ENCODE measurements around the gene UTP14C.
"Not testable (repeated sequence)": the region's sequence is repeated elsewhere in the genome, so short reads cannot be mapped to it uniquely, and the experiment has no call there.

The UTP14C gene

GRCh38 chr13:52004511-52005170 lies 19.9 kb upstream of the UTP14C start:
- DNase-seq (ENCODE audit: low spot score) = no peak

- DNase-seq (ENCODE audit: low spot score) = no peak
Observed at GRCh38 chr13:52005841-52006522, 18.5 kb upstream of the UTP14C start.

GRCh38 chr13:52006523-52007245 lies 17.8 kb upstream of the UTP14C start:
- no peak for DNase-seq (ENCODE audit: low spot score)

GRCh38 chr13:52009946-52010345 lies 14.5 kb upstream of the UTP14C start:
- no peak for DNase-seq (ENCODE audit: low spot score)

GRCh38 chr13:52010890-52011631 lies 13.4 kb upstream of the UTP14C start, which contains the start of gene ATP7B:
ATP7B (minus strand) TSS chr13:52011450; CDS start chr13:52011337, 113 bp downstream.
- DNase-seq (ENCODE audit: low spot score) = peak; percentile 39

- peak; percentile 99 for DNase-seq (ENCODE audit: low spot score)
Observed at GRCh38 chr13:52011632-52012511, 12.6 kb upstream of the UTP14C start, which contains the start of gene ALG11. ALG11 (plus strand) TSS chr13:52012398; CDS start chr13:52012419, 21 bp downstream.

- DNase-seq (ENCODE audit: low spot score) = no peak
Observed at GRCh38 chr13:52012512-52012836, 12.0 kb upstream of the UTP14C start.

- DNase-seq (ENCODE audit: low spot score) = no peak
Observed at GRCh38 chr13:52016296-52016695, 8.2 kb upstream of the UTP14C start.

- no peak for DNase-seq (ENCODE audit: low spot score)
Observed at GRCh38 chr13:52020191-52020590, 4.3 kb upstream of the UTP14C start.

GRCh38 chr13:52022356-52022755 lies 2.1 kb upstream of the UTP14C start:
- no peak for DNase-seq (ENCODE audit: low spot score)

- no peak for DNase-seq (ENCODE audit: low spot score)
Observed at GRCh38 chr13:52025475-52026245, 1.2 kb downstream of the UTP14C start.

- DNase-seq (ENCODE audit: low spot score) = no peak
Observed at GRCh38 chr13:52026246-52026626, 1.7 kb downstream of the UTP14C start.

GRCh38 chr13:52027832-52028231 lies 3.3 kb downstream of the UTP14C start:
- no peak for DNase-seq (ENCODE audit: low spot score)

- DNase-seq (ENCODE audit: low spot score) = no peak
Observed at GRCh38 chr13:52029569-52029968, 5.1 kb downstream of the UTP14C start.

GRCh38 chr13:52030401-52030800 lies 5.9 kb downstream of the UTP14C start:
- DNase-seq (ENCODE audit: low spot score) = not testable (repeated sequence)

- no peak for DNase-seq (ENCODE audit: low spot score)
Observed at GRCh38 chr13:52033039-52033438, 8.5 kb downstream of the UTP14C start.

- DNase-seq (ENCODE audit: low spot score) = no peak
Observed at GRCh38 chr13:52034616-52035226, 10.2 kb downstream of the UTP14C start.

- no peak for DNase-seq (ENCODE audit: low spot score)
Observed at GRCh38 chr13:52036037-52036436, 11.5 kb downstream of the UTP14C start.

- no peak for DNase-seq (ENCODE audit: low spot score)
Observed at GRCh38 chr13:52043675-52044074, 19.2 kb downstream of the UTP14C start.

GRCh38 chr13:52047463-52047862 lies 23.0 kb downstream of the UTP14C start:
- no peak for DNase-seq (ENCODE audit: low spot score)
